HG02852 (cell line): ENCODE measurements around the gene RRP1.

Experiments used
- ATAC-seq: cut with Tn5 transposase; IDR thresholded peaks from one replicate; pipeline ENCODE4 v1.9.1; 2021; ENCODE audit warnings: mild to moderate bottlenecking, moderate library complexity; ENCODE audit not compliant: unreplicated experiment

The RRP1 gene

DNA sequence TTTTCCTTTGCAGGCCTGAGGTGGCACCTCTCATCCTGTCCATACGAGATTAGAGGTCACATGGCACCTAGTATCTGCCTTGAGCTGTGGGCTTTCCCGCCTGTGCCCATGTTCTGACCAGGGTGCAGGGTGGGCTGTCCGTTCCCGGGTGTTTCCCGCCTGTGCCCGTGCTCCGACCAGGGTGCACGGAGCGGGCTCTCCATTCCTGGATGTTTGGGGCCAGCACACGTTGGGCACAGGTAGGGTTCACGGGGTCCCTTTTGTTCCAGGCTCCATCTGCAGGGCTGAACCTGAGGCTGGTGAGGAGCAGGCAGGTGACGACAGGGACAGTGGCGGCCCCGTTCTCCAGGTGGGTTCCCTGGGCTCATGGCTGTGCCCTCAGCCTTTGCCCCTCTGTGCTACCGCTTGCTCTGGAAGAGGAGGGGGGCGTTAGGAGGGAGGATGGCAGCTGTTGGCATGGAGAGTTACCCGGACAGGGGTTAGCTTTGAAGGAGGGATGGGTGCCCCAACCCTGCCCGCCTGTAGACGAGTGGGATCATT lies 10.0 kb downstream of the RRP1 start:
- no peak for ATAC-seq

DNA sequence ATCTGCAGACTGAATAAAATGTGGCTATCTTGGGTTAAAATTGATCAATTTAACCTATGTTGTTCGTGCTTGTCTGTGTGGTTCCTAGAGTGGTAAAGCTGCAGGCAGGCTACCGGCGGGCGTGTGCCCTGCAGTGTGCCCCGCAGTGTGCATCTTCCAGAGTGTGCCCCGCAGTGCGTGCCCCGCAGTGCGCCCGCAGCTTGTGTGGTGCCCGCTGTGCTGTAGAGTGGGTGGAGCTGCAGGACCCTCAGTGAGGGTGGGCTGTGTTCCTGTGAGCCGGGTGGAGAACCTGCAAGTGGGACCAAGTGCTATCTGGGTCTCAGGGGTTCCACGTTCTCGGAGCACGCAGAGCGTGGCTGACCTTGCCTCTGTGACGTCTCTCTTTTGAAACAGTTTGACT lies 10.7 kb downstream of the RRP1 start:
- ATAC-seq, result no peak

DNA sequence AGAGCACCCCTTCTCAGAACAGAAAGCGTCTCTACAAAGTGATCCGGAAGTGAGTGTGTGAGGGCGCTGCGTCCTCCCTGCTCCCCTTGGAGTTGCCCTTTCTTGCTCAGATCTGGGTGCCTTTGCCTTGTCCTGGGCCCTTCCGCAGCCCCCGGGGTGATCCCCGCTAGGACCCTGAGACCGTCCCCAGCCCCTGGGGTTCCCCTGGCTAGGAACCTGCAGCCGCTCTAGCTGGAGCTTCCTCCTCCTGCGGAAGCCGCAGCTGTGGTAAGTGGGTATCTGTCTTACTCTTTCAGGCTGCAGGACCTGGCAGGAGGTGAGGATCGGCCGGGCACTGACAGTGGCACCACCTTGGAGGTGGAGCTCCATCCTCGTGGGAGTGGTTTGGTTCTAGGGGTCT lies 11.2 kb downstream of the RRP1 start:
- ATAC-seq, result no peak

DNA sequence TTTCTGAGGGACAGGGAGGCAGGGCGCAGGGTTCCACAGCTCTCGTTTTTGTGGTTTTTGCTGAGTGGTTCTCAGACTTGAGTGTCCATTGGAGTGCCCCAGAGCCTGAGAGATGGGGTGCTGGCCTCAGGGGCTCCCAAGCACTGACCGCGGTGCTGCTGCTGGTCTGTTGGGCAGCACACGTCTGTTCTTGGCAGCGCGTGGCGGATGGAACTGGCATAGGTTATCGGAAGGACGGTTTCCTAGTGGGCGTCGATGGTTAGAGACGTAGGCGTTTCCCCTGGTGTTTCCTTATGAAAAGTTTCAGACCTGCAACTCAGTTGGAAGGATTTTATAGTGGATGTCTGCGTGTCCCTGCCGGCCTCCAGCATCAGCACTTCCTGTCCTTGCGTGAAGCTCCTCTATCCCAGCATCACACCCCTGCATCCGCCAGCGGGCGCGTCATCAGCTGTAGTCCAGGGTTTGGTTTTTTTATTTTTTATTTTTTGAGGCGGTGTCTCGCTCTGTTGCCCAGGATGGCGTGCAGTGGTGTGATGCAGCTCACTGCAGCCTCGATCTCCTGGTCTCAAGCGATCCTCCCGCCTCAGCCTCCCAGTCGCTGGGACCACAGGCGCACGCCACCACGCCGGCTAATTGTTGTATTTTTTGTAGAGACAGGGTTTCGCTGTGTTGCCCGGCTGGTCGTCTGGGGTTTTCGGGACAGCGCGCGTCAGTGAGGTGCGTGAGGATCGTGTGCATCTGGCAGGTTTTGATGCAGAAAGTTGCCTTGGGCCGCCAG lies 11.8 kb downstream of the RRP1 start:
- no peak for ATAC-seq

DNA sequence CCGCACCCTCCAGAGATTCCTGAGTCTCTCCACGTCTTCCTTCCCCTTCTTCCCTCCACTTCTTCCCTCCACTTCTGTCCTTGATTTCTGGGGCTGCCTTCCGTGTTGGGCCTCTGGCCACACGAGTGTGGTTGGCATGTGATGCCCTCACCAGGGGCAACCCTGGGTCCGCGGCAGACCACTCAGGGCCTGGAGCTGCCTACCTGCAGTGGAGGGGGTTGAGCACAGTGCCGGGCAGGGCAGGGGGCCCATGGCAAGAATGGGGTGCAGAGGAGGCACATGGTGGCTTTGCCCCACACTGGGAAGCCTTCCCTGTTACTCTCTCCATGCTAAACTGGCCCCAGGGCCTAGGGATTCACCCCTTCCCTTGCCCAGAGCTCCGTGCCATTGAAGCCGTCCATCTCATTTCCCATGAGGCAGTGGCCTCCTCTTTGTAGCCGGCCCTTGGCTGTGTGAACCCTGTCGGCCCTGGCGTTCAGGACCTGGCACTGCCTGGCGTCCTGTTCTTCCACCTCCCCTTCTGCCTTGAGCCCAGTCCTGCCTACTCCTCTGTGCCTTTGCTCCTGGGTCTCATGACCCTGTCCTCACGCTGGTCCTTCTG lies 13.4 kb downstream of the RRP1 start:
- ATAC-seq, result no peak

DNA sequence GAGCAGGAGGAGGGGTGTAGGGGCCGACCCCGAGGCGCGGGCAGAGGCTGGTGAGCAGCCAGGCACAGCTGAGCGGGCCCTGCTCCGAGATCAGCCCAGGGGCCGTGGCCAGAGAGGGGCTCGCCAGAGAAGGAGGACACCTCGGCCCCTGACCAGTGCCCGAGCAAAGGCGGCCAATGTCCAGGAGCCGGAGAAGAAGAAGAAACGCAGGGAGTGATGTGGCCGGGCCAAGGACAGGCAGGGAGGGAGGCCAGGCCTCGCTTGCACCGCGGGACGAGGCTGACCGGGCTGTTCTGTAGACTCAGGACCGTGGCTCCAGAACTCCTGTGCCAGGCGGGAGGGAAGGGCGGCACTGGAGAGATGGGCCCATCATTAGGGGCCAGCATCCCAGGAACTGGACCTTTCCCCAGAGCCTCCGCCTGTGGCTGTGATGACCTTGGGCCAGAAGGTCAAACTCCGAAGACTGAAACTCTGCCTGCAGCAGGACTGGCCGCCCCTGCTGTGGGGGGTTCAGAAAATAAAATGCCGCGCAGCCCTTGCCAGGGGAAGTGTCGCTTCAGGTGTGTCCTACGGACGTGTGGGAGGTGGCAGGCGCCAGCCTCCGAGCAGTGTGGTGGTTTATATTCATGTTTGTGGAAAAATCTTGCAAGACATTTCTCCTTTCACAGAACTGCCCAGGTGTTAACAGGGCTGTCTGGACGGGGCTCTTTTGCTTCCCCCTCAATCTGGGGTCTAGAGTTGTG lies 14.4 kb downstream of the RRP1 start:
- no peak for ATAC-seq

DNA sequence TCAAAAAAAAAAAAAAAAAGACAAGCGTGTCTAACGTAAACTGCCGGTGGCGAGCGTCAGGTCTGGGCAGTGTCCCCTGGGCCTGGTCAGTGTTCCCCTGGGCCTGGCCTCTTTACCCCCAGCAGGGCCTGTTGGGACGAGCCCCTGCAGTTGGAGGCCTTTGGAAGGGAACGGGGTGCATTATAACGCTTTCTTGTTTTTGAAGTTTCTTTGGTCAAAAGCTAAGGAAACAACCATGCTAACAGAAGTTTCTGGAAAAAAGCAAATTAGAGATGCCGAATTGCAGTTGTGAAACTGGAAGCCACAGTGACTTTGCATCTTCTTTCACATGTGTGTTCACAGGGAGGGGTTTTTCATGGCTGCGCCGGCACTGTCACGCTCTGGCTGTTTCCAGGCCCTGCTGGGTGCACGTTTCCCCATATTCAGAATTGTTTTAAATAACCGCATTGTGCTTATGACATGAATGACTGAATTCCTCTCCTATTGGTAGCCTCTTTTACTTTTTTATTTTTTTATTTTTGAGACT lies 16.0 kb downstream of the RRP1 start:
- peak; percentile 81 for ATAC-seq

DNA sequence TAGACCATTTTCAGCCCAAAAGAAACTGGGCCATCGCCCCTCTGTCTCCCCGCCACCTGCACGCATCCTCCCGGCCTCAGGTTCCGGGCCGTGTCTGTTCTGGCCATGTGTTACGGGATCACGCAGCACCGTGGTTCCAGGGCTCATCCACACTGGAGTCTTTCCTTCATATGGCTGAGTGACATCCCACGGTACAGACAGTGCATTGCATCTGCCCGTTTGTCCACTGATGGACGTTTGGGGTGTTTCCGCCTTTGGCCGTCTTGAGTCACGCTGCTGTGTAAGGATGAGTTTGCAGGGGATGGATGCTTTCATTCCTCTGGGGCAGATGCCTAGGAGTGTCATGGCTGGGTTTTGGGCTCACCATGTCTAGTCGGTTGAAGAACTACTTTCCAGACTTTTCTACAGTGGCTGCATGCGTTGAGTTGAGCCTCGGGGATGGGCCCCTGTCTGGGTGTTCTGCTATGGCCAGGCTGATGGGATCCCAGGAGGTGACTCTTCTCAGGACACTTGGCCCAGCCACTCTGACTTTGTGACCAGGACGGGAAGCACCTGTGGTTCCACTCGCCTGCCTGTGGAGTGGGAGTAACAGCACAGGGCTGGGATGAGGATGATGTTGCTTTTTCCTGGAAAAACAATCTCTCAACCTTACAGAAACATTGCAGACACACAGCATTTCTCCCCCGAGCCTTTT lies 16.8 kb downstream of the RRP1 start:
- no peak for ATAC-seq

DNA sequence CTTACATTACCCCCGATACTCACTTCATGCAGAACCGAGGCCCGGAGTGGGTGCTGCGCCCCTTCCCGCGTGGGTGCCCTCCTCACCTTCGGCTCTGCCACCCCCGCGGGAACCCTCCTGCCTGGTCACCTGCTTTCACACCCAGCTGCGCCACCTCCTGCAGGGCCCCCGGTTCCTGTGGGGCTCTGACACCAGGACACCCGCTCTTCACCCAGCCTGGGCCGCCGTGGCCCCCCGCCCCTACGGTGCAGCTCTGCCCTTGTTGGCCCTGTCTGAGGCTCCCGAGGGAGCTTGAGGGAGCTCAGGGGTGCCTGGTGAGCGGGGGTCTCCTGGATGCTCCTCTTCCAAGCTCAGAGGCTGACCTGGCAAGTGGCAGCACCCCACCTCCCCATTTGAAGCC lies 19.0 kb downstream of the RRP1 start:
- no peak for ATAC-seq

DNA sequence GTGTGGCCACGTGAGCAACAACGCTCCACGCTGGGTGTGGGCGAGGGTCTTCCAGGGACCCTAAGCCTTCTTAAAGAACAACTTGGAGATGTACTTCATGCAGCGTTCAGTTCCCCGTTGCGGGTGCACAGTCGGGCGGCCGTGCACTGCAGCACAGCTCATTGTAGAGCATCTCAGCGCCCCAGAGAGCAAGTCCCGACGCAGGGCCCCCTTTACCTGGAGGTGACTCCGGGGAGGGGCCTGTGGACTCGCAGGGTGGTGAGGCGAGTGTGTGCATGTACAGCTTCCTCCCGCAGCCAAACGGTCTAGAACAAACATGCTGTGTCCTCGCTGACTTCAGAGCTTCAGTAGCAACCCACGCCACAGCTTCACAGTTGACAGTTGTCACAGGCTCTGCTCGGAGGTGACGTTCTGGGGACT lies 19.5 kb downstream of the RRP1 start:
- no peak for ATAC-seq

DNA sequence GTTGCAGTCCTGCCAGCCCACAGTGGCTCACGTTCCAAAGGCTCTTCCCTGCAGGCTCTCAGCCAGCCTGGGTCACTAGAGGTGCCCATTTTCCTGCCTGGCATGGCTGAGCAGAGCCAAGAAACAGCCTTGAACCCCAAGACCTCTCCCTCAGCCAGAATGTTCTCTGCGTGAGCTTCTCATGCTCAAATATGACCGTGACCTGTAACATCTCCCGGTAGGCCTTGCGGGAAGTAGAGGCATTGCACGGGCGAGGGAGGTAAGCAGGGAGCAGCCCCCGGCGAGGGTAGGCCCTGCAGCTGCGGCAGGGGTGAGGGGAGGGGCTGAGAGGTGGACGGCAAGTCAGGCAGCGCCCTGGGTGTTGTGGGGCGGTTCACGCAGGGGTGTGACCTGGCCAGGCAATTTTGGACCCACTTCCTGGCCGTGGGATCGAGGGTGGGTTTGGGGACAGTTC lies 20.0 kb downstream of the RRP1 start:
- no peak for ATAC-seq

DNA sequence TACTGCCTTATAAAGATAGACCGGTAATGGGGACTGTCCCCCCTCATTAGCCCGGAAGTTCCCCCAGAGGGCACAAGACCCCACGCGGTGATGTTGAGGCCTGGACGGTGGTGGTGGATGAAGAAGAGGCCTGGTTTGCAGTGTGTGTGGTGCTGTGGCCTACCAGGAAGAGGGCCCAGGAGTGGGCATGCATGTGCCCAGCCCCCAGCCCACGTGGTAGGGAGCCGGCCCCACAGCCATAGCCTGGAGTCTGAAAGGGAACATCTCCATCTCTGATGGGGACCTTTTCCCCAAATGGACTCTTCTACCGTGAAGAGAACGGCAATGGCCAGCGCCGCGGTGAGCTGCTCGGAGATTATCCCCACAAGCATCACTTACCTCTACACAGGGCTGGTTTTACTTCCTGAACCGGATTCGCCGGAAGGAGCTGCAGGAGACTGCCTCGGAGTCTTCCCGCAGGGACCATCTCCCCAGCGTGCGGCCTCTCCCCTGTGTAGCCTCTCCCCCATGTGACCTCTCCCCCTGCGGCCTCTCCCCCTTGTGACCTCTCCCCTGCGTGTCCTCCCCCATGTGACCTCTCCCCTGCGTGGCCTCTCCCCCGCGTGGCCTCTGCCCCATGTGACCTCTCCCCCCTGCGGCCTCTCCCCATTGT lies 20.6 kb downstream of the RRP1 start:
- no peak for ATAC-seq

DNA sequence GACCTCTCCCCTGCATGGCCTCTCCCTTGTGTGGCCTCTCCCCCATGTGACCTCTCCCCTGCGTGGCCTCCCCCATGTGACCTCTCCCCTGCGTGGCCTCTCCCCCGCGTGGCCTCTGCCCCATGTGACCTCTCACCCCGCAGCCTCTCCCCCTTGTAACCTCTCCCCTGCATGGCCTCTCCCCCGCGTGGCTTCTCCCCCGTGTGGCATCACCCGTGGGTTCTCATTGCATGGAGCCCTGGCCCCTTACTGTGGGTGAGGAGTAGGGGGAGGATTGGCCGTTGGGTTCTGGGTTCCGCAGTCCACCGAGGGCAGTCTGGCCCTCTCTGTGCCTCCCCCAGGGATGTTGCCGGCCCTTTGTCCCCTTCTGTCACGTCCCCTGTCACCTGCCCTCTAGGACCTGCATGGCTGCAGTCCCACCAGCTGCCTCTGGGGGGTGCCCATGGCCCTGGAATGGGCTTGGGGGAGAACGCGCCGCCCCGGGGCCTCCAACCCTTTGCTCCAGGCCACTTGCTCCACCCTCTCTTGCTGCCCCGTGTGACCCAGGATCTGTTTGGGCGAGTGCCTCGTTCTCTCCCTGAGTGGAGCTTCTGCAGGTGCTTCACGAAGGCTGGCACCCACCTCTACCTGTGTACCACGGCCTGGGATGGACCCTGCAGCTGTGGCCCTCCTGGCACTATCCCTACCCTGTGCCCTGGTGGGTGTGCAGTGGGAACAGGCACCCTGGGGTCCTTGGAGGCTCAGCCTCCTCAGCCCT lies 21.3 kb downstream of the RRP1 start:
- peak; percentile 55 for ATAC-seq

DNA sequence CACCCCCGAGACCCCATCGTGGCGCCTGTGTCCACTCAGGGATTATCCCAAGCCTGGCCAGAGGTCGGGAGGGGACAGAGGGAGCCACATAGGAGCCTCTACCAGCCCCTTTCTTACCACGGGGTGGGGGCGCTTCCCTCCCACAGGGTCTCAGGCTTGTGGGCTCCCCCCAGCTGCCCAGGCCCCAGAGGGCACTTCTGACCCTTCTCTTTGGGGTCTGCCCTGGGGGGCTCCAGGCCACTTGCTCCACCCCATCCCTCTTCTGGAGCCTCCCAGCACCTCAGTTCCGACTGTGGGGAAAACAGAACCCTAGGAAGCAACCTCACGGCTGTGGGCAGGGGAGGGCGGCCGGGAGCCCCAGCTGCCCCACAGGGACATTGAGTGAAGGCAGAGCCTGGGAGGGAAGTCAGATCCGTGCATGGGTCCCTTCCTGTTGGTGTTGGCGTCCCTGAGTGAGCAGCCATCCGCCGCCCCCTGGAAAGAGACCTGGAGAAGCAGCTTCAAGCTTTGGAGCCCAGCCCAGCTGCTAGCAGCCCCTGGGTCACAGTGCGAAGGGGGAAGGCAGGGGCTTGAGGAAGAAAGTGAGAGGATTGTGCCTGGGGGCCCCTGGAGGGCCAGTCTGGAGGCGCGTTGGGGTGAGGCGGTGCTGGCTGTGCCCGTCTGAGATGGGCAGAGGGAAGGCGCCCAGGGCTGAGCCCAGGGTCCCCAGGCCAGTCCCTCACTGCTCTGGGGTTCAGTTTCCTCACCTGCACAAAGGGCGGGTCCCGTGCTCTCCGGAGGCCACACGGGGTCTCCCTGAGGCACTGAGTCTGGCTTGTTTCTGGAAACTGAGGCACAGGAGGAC lies 22.1 kb downstream of the RRP1 start:
- ATAC-seq, result no peak

DNA sequence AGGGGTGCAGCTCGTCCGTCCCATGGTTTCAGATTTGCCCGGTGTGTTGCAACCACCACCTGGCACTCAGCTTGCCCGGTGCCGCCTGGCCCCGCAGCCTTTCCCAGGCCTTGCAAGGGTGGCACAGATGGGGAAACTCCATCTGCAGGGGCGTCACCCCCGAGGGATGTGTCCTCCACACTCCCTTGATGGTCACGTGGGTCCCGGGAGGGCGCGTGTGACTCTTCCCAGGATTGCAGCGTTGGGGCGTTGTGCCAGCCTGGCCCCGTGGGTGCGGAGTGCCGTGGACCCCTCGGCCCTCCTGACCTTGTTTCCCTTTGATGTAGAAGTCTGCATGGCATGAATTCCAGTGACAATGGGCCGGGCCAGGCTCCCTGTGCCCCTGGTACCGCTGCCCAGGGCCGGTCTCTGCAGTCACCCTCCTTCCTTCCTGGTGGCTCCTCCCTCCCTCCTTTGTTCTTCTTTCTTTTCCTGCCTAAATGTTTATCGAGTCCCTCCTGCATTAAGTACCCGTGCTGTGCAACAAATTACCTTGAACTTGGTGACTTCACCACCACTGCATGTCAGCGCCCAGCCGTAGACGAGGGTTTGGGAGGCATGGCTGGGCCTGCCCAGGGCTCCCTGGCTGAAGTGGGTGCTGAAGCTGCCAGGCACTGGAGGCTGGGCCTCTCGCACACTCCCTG lies 22.9 kb downstream of the RRP1 start:
- ATAC-seq, result no peak

DNA sequence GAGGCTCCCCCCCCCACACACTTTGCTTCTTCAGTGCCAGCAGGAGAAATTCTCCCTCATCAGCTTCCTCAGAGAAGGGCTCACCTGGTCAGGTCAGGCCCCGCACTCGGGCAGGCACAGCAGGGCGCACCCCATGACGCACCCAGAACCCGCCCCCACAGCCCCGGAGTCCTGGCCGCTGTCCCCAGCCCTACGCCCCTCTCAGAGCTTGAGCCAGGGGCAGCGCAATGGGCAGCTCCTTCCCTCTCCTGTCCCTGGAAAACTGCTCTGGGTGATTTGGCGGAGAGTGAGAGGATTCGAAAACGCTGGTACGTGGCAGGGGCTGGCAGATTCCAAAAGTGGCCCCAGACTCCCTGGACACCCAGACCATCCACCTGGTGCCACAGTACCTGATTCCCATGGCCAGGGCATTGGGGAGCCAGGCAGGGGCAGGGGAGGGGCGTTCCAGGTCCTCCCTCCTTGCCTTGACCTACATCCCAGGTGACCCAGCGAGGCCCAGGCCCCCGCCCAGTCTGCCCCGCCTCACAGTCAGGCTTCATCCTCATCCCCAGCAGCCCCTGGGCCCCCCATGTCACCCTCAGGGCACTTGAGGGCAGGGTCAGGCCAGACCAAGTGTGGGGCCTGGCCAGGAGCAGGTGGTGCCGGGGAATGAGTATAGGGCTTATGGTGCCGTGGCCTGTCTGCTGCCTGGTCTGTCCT lies 23.7 kb downstream of the RRP1 start:
- no peak for ATAC-seq

DNA sequence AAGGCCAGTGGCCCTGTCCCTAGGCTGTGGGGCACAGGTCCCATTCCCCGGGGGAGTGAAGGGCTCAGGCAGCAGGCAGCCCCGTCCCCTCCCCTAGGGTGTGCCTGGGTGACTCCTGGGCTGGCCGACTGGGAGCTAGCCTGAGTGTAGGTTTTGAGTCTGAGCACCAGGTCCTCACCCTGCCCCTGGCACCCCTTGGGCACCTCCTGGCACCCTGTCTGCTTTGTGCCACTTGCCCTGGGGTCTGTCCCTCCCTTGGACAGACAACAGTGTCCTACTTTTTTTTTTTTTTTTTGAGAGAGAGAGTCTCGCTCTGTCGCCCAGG lies 24.2 kb downstream of the RRP1 start:
- no peak for ATAC-seq
